ENCODE results near the gene ISG20. TPM values are rescaled to one million over a fixed set of nuclear protein-coding genes. Genes with fewer than 3 reads are reported as not detected.
A peak's percentile ranks its signal among the peaks of the same experiment; 100 is the strongest.

Gene ISG20
- total RNA-seq, 1 donor from 2014 or later = 3.4 TPM

- Mint-ChIP-seq H3K36me3 (no peaks in the 10 kb centered on the region), H3K4me1 (peaks cover 15% of the 10 kb centered on the region), H3K27me3 (ENCODE audit: low read depth) (peaks cover 93% of the 10 kb centered on the region), H3K9me3 (no peaks in the 10 kb centered on the region), H3K4me3 (peak overlapping the region; percentile 48), H3K27ac (no peak overlapping the region)
- peak; percentile 65 to 82 for DNase-seq (ENCODE audit: low spot score in 2 of 2, unreplicated experiment in 2 of 2)
- no peak for TF ChIP-seq CTCF (IDR thresholded peaks at IDR 0.05; ENCODE audit: unreplicated experiment)
These were observed 33.4 kb upstream of the ISG20 start for GRCh38 chr15:88605189-88606069.

GRCh38 chr15:88606070-88606794 lies 32.6 kb upstream of the ISG20 start:
- H3K27ac Mint-ChIP-seq = no peak overlapping the region

GRCh38 chr15:88607951-88608350 lies 30.9 kb upstream of the ISG20 start:
- Mint-ChIP-seq H3K27ac (no peak overlapping the region), H3K36me3 (no peaks in the 10 kb centered on the region), H3K9me3 (no peaks in the 10 kb centered on the region), H3K27me3 (ENCODE audit: low read depth) (peaks cover 95% of the 10 kb centered on the region), H3K4me3 (no peak overlapping the region), H3K4me1 (peaks cover 17% of the 10 kb centered on the region)
- no peak for TF ChIP-seq CTCF (IDR thresholded peaks at IDR 0.05; ENCODE audit: unreplicated experiment)
- no peak for DNase-seq (ENCODE audit: low spot score in 2 of 2, unreplicated experiment in 2 of 2)

More at GRCh38 chr15:88606070-88606794, 32.6 kb upstream of the ISG20 start:
- no peak overlapping the region for H3K4me3 Mint-ChIP-seq
- peaks cover 15% of the 10 kb centered on the region for H3K4me1 Mint-ChIP-seq
- TF ChIP-seq CTCF (IDR thresholded peaks at IDR 0.05; ENCODE audit: unreplicated experiment) = no peak
- no peaks in the 10 kb centered on the region for H3K9me3 Mint-ChIP-seq
- DNase-seq (ENCODE audit: low spot score in 2 of 2, unreplicated experiment in 2 of 2) = no peak
- H3K36me3 Mint-ChIP-seq = no peaks in the 10 kb centered on the region
- H3K27me3 Mint-ChIP-seq (ENCODE audit: low read depth) = peaks cover 96% of the 10 kb centered on the region

GRCh38 chr15:88608607-88609181 lies 30.1 kb upstream of the ISG20 start:
- no peaks in the 10 kb centered on the region for H3K36me3 Mint-ChIP-seq
- H3K27ac Mint-ChIP-seq = no peak overlapping the region
- peaks cover 17% of the 10 kb centered on the region for H3K4me1 Mint-ChIP-seq
- DNase-seq (ENCODE audit: low spot score in 2 of 2, unreplicated experiment in 2 of 2) = no peak
- no peak overlapping the region for H3K4me3 Mint-ChIP-seq
- H3K9me3 Mint-ChIP-seq = no peaks in the 10 kb centered on the region
- no peak for TF ChIP-seq CTCF (IDR thresholded peaks at IDR 0.05; ENCODE audit: unreplicated experiment)
- peaks cover 94% of the 10 kb centered on the region for H3K27me3 Mint-ChIP-seq (ENCODE audit: low read depth)

GRCh38 chr15:88609344-88610090 lies 29.3 kb upstream of the ISG20 start:
- H3K4me1 Mint-ChIP-seq = peaks cover 17% of the 10 kb centered on the region
- DNase-seq (ENCODE audit: low spot score in 2 of 2, unreplicated experiment in 2 of 2) = no peak
- no peaks in the 10 kb centered on the region for H3K9me3 Mint-ChIP-seq
- H3K27me3 Mint-ChIP-seq (ENCODE audit: low read depth) = peaks cover 92% of the 10 kb centered on the region
- no peak for TF ChIP-seq CTCF (IDR thresholded peaks at IDR 0.05; ENCODE audit: unreplicated experiment)
- H3K36me3 Mint-ChIP-seq = no peaks in the 10 kb centered on the region
- H3K4me3 Mint-ChIP-seq = no peak overlapping the region
- no peak overlapping the region for H3K27ac Mint-ChIP-seq

Measured in mesothelial cell of epicardium (in vitro differentiated cells).